PC-3 (cell line): ENCODE measurements around the gene ADM2. TPM values are rescaled to one million over a fixed set of nuclear protein-coding genes. Genes with fewer than 3 reads are reported as not detected.

Experiments used
- ATAC-seq: fragments of 200-7000 bp; cut with Tn5 transposase; 2 replicates; pipeline ENCODE4 v1.9.1; 2020; ENCODE audit warnings: mild to moderate bottlenecking, moderate library complexity
- BruUV-seq: library from RNA; stranded (reverse); fragments of 400-500 nt; replicated peaks from 2 replicates; lab custom pipeline; 2021; lab: Mats Ljungman, UMichigan
- CTCF ChIA-PET: fragments of 300-600 bp; sonication (Branson Sonifier 250); formaldehyde crosslinking; loops from one replicate; lab custom pipeline; 2022; ENCODE audit warnings: antibody characterized with exemption; lab: Charles Lee
- POLR2A ChIA-PET: fragments of 300-600 bp; sonication (Branson Sonifier 250); formaldehyde crosslinking; loops from one replicate; lab custom pipeline; 2022; ENCODE audit warnings: antibody characterized with exemption; ENCODE audit not compliant: unreplicated experiment; lab: Charles Lee
- DNase-seq: peaks from one replicate; pipeline ENCODE4 v3.0.0-alpha.2; 2015
- H2AFZ ChIP-seq: fragments of 300-600 bp; sonication (generic); 2 replicates; pipeline ENCODE4 v1.6.0; 2016; ENCODE audit warnings: antibody characterized with exemption, low read length
- H3F3A ChIP-seq: fragments of 300-600 bp; sonication (generic); one replicate; pipeline ENCODE4 v1.6.0; 2017; ENCODE audit warnings: antibody characterized with exemption, low read length, control low read depth, mild to moderate bottlenecking; ENCODE audit not compliant: unreplicated experiment
- H3K27ac ChIP-seq: fragments of 300-600 bp; sonication (generic); 2 replicates; pipeline ENCODE4 v1.5.1; 2016; ENCODE audit warnings: mild to moderate bottlenecking, low read length
- H3K27me3 ChIP-seq: fragments of 300-600 bp; sonication (generic); 2 replicates; pipeline ENCODE4 v1.6.1; 2016; ENCODE audit warnings: low read length, mixed read lengths
- H3K36me3 ChIP-seq: fragments of 300-600 bp; sonication (generic); 2 replicates; pipeline ENCODE4 v1.6.1; 2016; ENCODE audit warnings: low read depth, mixed run types, low read length, mixed read lengths
- H3K4me1 ChIP-seq: fragments of 300-600 bp; sonication (generic); 2 replicates; pipeline ENCODE4 v1.5.1; 2016; ENCODE audit warnings: low read length; ENCODE audit not compliant: insufficient read depth
- H3K4me2 ChIP-seq: fragments of 300-600 bp; sonication (generic); 2 replicates; pipeline ENCODE4 v1.6.0; 2016; ENCODE audit warnings: low read length
- H3K4me3 ChIP-seq: fragments of 300-600 bp; sonication (generic); 2 replicates; pipeline ENCODE4 v1.5.1; 2016; ENCODE audit warnings: mild to moderate bottlenecking, low read length, mixed read lengths
- H3K79me2 ChIP-seq: fragments of 300-600 bp; sonication (generic); 2 replicates; pipeline ENCODE4 v1.6.1; 2017; ENCODE audit warnings: low read length, mixed read lengths
- H3K9ac ChIP-seq: fragments of 300-600 bp; sonication (generic); 2 replicates; pipeline ENCODE4 v1.6.0; 2016; ENCODE audit warnings: mild to moderate bottlenecking, low read length
- H3K9me2 ChIP-seq: fragments of 300-600 bp; sonication (generic); replicated peaks from 2 replicates; pipeline ENCODE4 v1.6.1; 2016; ENCODE audit warnings: mixed run types, low read length, mixed read lengths
- H3K9me3 ChIP-seq: fragments of 300-600 bp; sonication (generic); 2 replicates; pipeline ENCODE4 v1.6.1; 2016; ENCODE audit warnings: low read length, mixed read lengths
- H4K20me1 ChIP-seq: fragments of 300-600 bp; sonication (generic); 2 replicates; pipeline ENCODE4 v1.6.1; 2016; ENCODE audit warnings: low read length, mixed read lengths
- EZH2 ChIP-seq: fragments of 300-600 bp; sonication (generic); IDR thresholded peaks from one replicate; pipeline ENCODE4 v1.6.1; 2017; ENCODE audit warnings: antibody characterized with exemption, mild to moderate bottlenecking, low read length; ENCODE audit not compliant: unreplicated experiment
- EZH2phosphoT487 ChIP-seq: fragments of 300-600 bp; sonication (generic); IDR thresholded peaks from 2 replicates; pipeline ENCODE4 v1.6.1; 2018; ENCODE audit warnings: mild to moderate bottlenecking, antibody characterized with exemption, low read length, borderline replicate concordance
- intact Hi-C: fragments of 100-400 bp; cut with micrococcal nuclease; formaldehyde crosslinking; loops from 2 replicates; pipeline ENCODE4 v1.9.0; 2023
- total RNA-seq: library from RNA; depleted of rRNA; stranded (reverse); fragments of >200 nt; gene quantifications from 2 replicates; pipeline ENCODE4 v1.2.3, GENCODE V29; 2014
- TF ChIP-seq, protein P1 (sequence below): fragments of 300-600 bp; sonication (generic); conservative IDR thresholded peaks from 2 replicates; pipeline ENCODE4 v1.5.1; 2017; ENCODE audit warnings: antibody characterized with exemption, low read depth, mild to moderate bottlenecking, low read length

ADM2 gene
- total RNA-seq, 1 experiment from 2014 or later, result 1.8 TPM

DNA sequence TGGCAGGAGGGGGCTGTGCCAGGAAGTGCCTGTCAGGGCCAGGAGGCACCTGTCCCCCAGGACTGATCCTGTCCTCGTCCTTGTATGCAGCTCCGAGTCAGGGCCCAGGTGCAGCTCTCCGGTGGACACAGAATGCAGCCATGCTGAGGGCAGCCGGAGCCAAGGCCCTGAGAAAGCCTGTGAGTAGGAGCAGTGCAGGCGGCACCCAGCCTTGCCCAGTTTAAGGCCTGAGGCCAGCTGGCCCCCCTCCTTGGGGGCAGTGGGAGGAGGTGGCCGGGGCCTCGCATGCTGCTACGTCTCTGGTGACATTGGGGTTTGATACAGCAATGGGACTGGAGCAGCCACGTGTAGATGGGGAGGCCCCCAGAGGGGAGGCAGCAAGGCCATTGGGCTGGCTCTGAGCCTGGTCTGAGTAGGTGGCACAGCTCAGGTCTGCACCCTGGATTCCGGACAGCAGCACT lies 41.4 kb upstream of the ADM2 start:
- DNase-seq, result no peak
- Histone ChIP-seq H3F3A (no peaks in the 10 kb centered on the region), H3K9ac (no peak overlapping the region), H3K27me3 (no peaks in the 10 kb centered on the region), H3K79me2 (no peaks in the 10 kb centered on the region), H2AFZ (no peak overlapping the region), H3K27ac (no peak overlapping the region), H3K9me3 (no peaks in the 10 kb centered on the region), H3K9me2 (no peaks in the 10 kb centered on the region), H3K4me3 (no peak overlapping the region), H3K36me3 (no peaks in the 10 kb centered on the region), H3K4me2 (no peak overlapping the region), H3K4me1 (no peaks in the 10 kb centered on the region), H4K20me1 (no peaks in the 10 kb centered on the region)
- no TSS peak for BruUV-seq
- ChIA-PET CTCF (no interaction called here), POLR2A (no interaction called here)
- intact Hi-C loops, result no loop called here
- ATAC-seq, result no peak
- TF ChIP-seq, protein P1, sequence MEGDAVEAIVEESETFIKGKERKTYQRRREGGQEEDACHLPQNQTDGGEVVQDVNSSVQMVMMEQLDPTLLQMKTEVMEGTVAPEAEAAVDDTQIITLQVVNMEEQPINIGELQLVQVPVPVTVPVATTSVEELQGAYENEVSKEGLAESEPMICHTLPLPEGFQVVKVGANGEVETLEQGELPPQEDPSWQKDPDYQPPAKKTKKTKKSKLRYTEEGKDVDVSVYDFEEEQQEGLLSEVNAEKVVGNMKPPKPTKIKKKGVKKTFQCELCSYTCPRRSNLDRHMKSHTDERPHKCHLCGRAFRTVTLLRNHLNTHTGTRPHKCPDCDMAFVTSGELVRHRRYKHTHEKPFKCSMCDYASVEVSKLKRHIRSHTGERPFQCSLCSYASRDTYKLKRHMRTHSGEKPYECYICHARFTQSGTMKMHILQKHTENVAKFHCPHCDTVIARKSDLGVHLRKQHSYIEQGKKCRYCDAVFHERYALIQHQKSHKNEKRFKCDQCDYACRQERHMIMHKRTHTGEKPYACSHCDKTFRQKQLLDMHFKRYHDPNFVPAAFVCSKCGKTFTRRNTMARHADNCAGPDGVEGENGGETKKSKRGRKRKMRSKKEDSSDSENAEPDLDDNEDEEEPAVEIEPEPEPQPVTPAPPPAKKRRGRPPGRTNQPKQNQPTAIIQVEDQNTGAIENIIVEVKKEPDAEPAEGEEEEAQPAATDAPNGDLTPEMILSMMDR, result no peak

DNA sequence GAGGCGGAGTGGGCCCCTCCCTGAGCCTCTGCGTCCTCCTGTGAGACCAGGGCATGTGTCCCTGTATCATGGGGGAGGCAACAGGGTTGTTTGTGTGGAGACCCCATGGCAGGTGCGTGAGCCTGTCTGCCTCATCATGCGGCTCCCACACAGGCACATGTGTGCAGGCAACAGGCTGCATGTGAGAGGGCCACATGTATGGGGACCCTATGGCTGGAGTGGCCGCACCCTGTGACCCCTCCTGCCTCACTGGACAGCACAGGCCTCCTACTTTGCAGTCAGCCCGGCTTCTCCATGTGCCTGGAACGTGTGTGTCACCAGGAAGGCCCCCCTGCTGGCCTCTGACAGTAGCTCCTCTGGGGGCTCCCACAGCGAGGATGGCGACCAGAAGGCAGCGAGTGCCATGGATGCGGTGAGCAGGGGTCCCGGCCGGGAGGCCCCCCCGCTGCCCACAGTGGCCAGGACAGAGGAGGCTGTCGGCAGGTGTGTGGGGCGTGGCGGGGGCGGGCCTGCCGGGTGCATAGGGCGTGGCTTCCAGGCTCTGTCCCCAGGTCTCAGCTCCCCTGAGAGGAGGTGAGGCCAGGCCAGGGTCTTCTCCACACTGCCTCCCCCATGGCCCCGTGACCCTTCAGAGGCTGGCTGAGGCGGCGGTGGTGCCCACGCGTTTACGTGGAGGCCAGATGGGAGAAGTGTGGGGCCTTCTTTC lies 40.6 kb upstream of the ADM2 start:
- ChIA-PET CTCF (no interaction called here), POLR2A (no interaction called here)
- intact Hi-C loops, result no loop called here
- Histone ChIP-seq H3K36me3 (no peaks in the 10 kb centered on the region), H2AFZ (no peak overlapping the region), H3K4me2 (no peak overlapping the region), H4K20me1 (no peaks in the 10 kb centered on the region), H3K27ac (no peak overlapping the region), H3F3A (no peaks in the 10 kb centered on the region), H3K27me3 (no peaks in the 10 kb centered on the region), H3K79me2 (no peaks in the 10 kb centered on the region), H3K9me3 (no peaks in the 10 kb centered on the region), H3K4me1 (no peaks in the 10 kb centered on the region), H3K4me3 (no peak overlapping the region), H3K9ac (no peak overlapping the region), H3K9me2 (no peaks in the 10 kb centered on the region)
- TF ChIP-seq, protein P1, result no peak
- TF ChIP-seq EZH2 (no peak), EZH2phosphoT487 (no peak)
- DNase-seq, result no peak
- BruUV-seq, result no TSS peak
- no peak for ATAC-seq

DNA sequence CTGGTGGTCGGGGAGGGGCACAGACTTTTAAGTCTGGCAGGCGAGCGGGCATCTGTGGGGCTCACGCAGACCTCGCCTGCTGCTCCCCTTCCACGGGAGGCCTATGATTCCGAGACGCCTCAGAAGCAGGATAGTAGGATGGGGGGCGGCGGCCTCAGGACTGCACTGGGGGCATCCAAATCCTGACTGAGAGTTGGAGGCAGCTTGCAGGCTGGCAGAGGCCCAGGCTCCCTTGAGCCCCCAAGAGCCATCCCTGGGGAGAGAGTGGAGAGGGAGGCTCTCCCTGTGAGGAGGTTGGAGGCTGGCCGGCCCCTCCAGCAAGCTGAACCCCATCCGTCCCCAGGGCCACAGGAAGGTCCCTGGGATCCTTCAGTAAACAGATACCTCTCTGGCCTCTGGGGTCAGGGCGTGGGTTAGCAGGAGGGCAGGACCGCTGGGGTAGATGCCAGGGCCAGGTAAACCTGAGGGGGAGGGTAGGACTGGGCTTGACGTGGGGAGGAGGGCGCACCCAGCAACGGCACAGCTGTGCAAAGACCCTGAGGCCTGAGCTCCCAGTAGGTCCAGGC lies 39.8 kb upstream of the ADM2 start:
- Histone ChIP-seq H3K36me3 (no peaks in the 10 kb centered on the region), H3K9me2 (no peaks in the 10 kb centered on the region), H3F3A (no peaks in the 10 kb centered on the region), H3K4me1 (no peaks in the 10 kb centered on the region), H3K4me2 (no peak overlapping the region), H3K27me3 (no peaks in the 10 kb centered on the region), H3K27ac (no peak overlapping the region), H3K4me3 (no peak overlapping the region), H3K79me2 (no peaks in the 10 kb centered on the region), H3K9me3 (no peaks in the 10 kb centered on the region), H2AFZ (no peak overlapping the region), H3K9ac (no peak overlapping the region), H4K20me1 (no peaks in the 10 kb centered on the region)
- POLR2A ChIA-PET, result no interaction called here
- BruUV-seq, result no TSS peak
- no peak for ATAC-seq
- DNase-seq, result no peak
- intact Hi-C loops, result no loop called here
- CTCF ChIA-PET, result no interaction called here
- TF ChIP-seq, protein P1, result no peak
- TF ChIP-seq EZH2, result no peak
- TF ChIP-seq EZH2phosphoT487, result no peak
